Omental fat pad (tissue), 4 donors: ENCODE measurements around the gene TTC34. TPM values are rescaled to one million over a fixed set of nuclear protein-coding genes. Genes with fewer than 3 reads are reported as not detected.

ENCODE experiments used
- ATAC-seq: fragments of 150-250 bp; one replicate; pipeline ENCODE4 v1.9.1; 2016; ENCODE audit warnings: mild to moderate bottlenecking, moderate library complexity; ENCODE audit not compliant: low FRiP score
- DNase-seq: peaks from one replicate; pipeline ENCODE4 v3.0.0-alpha.2; 2019; ENCODE audit warnings: low spot score
- total RNA-seq, 4 donors: library from RNA; depleted of rRNA; stranded (reverse); fragments of >200 nt; gene quantifications; one replicate each; pipeline ENCODE4 v1.1.0, GENCODE V29; 2016
- TF ChIP-seq, protein P1 (sequence below), 3 donors: fragments of 450-650 bp; IDR thresholded peaks; one replicate each; pipeline ENCODE4 v1.5.1; 2016 to 2017; ENCODE audit warnings: antibody characterized with exemption in 3 of 3, mild to moderate bottlenecking in 3 of 3, moderate library complexity in 2 of 3

TTC34 gene
- total RNA-seq, 4 donors from 2014 or later = 0.12 to 0.95 (median 0.26) TPM

DNA sequence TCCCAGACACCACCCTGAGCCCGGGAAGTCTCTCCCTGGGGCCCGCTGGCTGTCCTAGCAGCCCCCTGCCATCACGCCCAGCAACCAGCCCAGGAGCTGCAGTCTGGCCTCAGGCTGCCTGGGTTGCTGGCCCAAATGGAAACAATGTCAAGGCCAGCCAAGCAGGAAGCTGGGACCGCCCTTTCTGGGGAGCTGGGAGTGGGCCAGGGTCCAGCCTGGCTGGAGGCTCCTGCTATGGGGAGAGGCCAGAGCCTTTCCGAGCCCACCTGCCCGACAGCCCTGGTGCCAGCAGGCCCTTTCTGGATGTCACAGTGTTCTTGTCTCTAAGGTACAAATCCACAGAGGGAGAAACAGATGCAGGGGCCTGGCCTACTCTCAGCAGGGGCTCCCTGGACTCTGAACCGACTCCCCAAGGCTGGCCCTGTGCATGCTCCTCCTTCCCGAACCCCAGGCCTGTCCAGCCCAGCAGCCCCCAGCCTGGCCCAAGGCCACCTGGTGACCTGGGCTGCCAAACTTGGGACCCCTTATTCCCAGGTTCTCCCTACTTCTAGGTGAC lies 167.5 kb downstream of the TTC34 start:
- TF ChIP-seq, protein P1, sequence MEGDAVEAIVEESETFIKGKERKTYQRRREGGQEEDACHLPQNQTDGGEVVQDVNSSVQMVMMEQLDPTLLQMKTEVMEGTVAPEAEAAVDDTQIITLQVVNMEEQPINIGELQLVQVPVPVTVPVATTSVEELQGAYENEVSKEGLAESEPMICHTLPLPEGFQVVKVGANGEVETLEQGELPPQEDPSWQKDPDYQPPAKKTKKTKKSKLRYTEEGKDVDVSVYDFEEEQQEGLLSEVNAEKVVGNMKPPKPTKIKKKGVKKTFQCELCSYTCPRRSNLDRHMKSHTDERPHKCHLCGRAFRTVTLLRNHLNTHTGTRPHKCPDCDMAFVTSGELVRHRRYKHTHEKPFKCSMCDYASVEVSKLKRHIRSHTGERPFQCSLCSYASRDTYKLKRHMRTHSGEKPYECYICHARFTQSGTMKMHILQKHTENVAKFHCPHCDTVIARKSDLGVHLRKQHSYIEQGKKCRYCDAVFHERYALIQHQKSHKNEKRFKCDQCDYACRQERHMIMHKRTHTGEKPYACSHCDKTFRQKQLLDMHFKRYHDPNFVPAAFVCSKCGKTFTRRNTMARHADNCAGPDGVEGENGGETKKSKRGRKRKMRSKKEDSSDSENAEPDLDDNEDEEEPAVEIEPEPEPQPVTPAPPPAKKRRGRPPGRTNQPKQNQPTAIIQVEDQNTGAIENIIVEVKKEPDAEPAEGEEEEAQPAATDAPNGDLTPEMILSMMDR (IDR thresholded peaks at IDR 0.05) = no peak
- no peak for ATAC-seq
- no peak for DNase-seq

DNA sequence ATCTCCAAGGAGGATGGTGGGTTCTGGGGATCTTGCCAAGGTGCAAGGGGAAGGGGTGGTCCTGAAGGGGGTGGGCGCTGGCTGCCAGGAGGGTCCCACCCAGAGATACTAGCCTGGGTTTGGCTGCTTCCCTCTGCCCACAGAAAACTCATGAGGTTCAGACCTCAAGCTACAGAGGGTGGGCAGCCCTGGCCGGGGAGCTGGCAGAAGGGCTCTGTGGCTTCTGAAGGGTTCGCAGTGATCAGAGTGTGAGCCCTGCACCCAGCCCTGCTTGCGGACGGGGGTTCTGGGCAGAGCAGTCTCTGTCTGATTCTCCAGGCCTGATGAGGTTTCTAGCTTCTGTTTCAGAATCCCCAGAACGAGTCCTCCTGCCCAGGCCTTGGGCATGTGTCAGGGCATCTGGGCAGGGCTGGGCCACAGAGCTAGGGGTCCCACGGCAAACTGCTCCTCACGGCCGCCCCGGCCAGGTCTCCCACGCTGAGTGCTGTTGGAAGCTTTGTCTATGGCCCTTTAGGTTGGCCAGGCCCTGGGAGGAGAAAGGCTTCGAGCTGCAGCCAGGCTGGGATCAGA lies 168.0 kb downstream of the TTC34 start:
- TF ChIP-seq, protein P1 (IDR thresholded peaks at IDR 0.05) = no peak
- ATAC-seq = no peak
- no peak for DNase-seq

DNA sequence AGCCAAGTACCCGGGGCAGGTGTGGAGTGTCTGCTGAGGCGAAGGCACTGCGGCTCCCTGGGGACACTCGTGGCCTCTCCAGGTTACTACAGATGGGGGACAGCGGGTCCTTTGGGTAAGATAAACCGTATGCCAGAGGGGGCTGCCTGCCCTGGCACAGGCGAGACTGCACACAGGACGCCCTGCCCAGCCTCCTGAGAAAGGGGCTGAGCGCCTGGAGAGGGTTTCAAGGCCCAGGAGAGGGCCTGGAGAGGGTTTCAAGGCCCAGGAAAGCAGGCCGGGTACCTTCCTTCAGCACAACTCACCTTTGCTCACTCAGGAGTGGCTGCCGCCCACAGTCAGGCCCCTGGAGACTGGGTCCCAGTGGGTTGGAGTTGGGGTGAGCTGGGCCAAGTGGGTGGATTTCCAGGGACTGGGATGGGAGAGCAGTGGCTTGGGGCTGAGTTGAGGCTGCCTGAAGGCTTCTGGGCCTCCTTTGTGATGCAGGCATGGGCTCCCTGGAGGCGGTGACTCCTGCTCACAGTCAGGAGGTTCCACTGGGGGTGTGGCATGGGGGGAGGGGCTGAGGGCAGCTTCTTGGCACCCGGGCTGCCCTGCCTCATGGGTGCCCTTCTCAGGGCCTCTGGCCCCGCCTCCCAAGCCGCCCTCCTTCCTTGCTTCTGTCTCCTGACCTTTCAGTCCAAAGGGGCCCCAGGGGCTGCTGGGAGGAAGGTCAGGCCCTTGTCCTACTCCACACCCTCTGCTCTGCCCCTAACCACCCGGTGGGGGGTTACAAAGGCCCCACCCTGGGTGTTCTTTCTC lies 168.7 kb downstream of the TTC34 start, which contains the start of gene MMEL1:
Gene MMEL1 (minus strand): TSS at position 456 of the 801 bp plus-strand sequence. CDS start 3,532 bp downstream, outside the sequence.
- TF ChIP-seq, protein P1 (IDR thresholded peaks at IDR 0.05) = no peak
- ATAC-seq (no peak), DNase-seq (no peak)

DNA sequence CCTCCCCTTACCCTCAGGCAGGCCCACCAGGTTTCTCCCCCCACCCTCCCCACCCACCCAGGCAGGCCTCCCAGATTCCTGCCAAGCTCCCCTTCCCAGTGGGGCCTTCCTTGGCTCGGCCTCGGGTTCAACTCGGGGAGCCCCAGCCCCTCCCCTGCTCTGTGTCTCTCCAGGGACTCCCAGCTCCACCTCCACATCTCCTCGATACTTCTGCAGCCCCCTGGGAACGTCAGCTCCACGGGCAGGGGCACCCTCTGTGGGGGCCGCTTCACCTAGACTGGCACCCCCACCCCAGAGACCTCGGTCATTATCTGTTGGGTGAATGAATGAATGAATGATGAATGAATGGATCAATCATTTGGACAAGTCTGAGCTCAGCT lies 169.5 kb downstream of the TTC34 start:
- DNase-seq (no peak), ATAC-seq (no peak)
- TF ChIP-seq, protein P1 (IDR thresholded peaks at IDR 0.05) = no peak

DNA sequence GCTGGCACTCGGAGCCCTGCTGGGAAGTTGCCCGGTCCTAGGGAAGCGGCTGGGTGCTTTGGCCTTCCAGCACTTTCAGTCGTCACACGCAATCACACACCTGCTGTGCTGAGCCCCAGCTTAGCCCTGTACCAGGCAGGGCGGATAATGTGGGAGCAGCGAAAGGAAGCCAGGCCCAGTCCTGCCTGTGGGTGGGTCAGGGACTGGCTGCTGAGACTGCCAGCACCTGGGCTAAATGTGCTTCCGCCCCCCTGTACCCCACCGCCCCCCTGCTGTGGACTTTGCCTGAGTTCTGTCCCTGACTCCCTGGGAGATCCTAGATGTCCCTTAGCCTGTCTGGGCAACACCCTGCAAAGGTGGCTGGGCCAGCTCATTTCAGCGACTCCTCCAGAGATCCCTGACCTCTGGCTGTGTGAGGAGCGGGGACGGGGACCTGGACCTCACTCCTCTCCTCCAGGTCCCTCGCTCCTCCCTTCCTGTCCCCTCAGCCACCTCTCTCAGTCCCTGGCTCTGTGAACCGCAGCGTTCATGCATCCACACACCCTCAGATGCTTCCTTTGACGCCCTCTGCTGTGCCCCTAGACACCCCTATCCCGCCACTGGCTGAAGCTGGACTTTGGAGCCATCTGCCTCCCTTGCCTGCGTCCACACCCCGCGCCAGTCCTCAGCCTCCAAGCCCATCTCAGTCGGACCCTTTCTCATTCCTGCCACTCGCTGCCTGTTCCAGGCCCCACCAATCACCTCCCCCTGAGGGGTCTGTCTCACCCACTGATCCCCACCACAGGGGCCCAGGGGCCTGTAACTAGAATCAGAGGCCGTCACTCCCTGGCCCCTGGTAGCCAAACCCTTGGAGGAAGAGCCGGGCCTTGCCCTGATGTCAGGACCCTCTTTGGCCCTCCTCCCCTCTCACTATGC lies 170.1 kb downstream of the TTC34 start:
- TF ChIP-seq, protein P1 (IDR thresholded peaks at IDR 0.05) = no peak
- DNase-seq (no peak), ATAC-seq (no peak)

DNA sequence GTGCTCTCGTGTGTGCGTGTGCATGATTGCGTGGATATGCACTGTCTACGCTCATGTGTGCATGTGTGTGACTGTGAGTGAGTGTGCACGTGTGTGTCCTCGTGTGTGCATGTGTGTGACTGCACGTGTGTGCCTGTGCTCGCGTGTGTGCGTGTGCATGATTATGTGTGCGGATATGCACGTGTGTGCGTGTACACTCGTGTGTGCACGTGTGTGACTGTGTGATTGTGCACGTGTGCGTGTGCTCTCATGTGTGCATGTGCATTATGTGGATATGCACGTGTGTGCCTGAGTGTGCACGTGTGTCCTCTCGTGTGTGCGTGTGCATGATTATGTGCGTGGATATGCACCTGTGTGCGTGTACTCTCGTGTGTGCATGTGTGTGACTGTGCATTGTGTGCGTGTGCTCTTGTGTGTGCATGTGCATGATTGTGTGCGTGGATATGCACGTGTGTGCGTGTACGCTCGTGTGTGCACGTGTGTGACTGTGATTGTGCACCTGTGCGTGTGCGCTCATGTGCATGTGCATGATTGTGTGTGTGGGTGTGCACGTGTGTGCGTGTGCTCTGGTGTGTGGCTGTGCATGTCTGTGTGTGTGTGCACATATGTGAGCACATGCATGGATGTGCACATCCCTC lies 170.9 kb downstream of the TTC34 start:
- DNase-seq (no peak), ATAC-seq (no peak)
- TF ChIP-seq, protein P1 (IDR thresholded peaks at IDR 0.05) = no peak
